Endothelial cell of umbilical vein (primary cell): Measurements from ENCODE around the gene ZNF581. TPM values are rescaled to one million over a fixed set of nuclear protein-coding genes. Genes with fewer than 3 reads are reported as not detected.

Source experiments
- BruUV-seq: library from RNA; stranded (reverse); fragments of 400-500 nt; replicated peaks from 2 replicates; lab custom pipeline; 2021; lab: Mats Ljungman, UMichigan
- CTCF ChIA-PET: fragments of 300-600, 350-600 bp; sonication (Branson Sonifier 250); formaldehyde crosslinking; loops from one replicate; lab custom pipeline; 2021; ENCODE audit warnings: antibody characterized with exemption, inconsistent platforms; lab: Charles Lee
- POLR2A ChIA-PET: fragments of 300-600, 350-600 bp; sonication (Branson Sonifier 250); formaldehyde crosslinking; loops from one replicate; lab custom pipeline; 2021; ENCODE audit warnings: antibody characterized with exemption, inconsistent platforms; lab: Charles Lee
- DNase-seq: peaks from one replicate; pipeline ENCODE4 v3.0.0-alpha.2; 2011; ENCODE audit warnings: low read depth, low spot score
- FAIRE-seq: peaks from 2 replicates; lab custom pipeline; 2011; peaks lifted over from hg19 to GRCh38; lab: Jason Lieb, UNC
- H2AFZ ChIP-seq: 2 replicates; pipeline ENCODE4 v1.6.0; 2012; ENCODE audit warnings: low read depth, low read length, control low read depth, inconsistent platforms
- H3K27ac ChIP-seq: 2 replicates; pipeline ENCODE4 v1.5.1; 2011; ENCODE audit warnings: low read depth, mild to moderate bottlenecking, control low read depth, low read length, moderate library complexity; ENCODE audit not compliant: insufficient read depth
- H3K27me3 ChIP-seq, 2 experiments: 2 replicates each; pipeline versions ENCODE4 v1.6.0 to v1.6.1; 2011; ENCODE audit warnings: low read length in 2 of 2, mixed read lengths in 1 of 2; ENCODE audit not compliant: control insufficient read depth in 2 of 2, insufficient read depth in 2 of 2
- H3K36me3 ChIP-seq, 2 experiments: 2 replicates in 1 of 2; 3 replicates in 1 of 2; pipeline ENCODE4 v1.5.1; 2011; ENCODE audit warnings: low read length in 2 of 2, mild to moderate bottlenecking in 1 of 2, moderate library complexity in 1 of 2; ENCODE audit not compliant: control insufficient read depth in 2 of 2, insufficient read depth in 2 of 2; ENCODE audit errors: extremely low read depth in 1 of 2
- H3K4me1 ChIP-seq: 3 replicates; pipeline ENCODE4 v1.5.1; 2011; ENCODE audit warnings: mild to moderate bottlenecking, low read length; ENCODE audit not compliant: control insufficient read depth, insufficient read depth; ENCODE audit errors: extremely low read depth
- H3K4me2 ChIP-seq: 2 replicates; pipeline ENCODE4 v1.6.1; 2011; ENCODE audit warnings: low read length, control low read depth, mixed read lengths; ENCODE audit not compliant: insufficient read depth
- H3K4me3 ChIP-seq, 3 experiments: fragments of 200-600 bp in 1 of 3; sonication (generic), shearing (Covaris generic) in 1 of 3; replicated peaks in 1 of 3; 2 replicates each; pipeline ENCODE4 v1.5.1; 2011 to 2016; ENCODE audit warnings: control low read depth in 3 of 3, low read length in 3 of 3, mild to moderate bottlenecking in 2 of 3, inconsistent platforms in 1 of 3, low read depth in 1 of 3, moderate library complexity in 1 of 3; ENCODE audit not compliant: insufficient read depth in 1 of 3
- H3K79me2 ChIP-seq: 2 replicates; pipeline ENCODE4 v1.6.0; 2012; ENCODE audit warnings: low read length, inconsistent platforms; ENCODE audit not compliant: control insufficient read depth, insufficient read depth
- H3K9ac ChIP-seq: replicated peaks from 2 replicates; pipeline ENCODE3; 2011; ENCODE audit warnings: low read length, control low read depth; ENCODE audit not compliant: insufficient read depth; ENCODE audit errors: extremely low read depth
- H3K9me1 ChIP-seq: replicated peaks from 3 replicates; pipeline ENCODE4 v1.6.0; 2011; ENCODE audit warnings: mild to moderate bottlenecking, low read length; ENCODE audit not compliant: control insufficient read depth, insufficient read depth; ENCODE audit errors: extremely low read depth
- H3K9me3 ChIP-seq: replicated peaks from 2 replicates; pipeline ENCODE4 v1.5.1; 2012; ENCODE audit warnings: low read length, inconsistent platforms; ENCODE audit not compliant: control insufficient read depth, insufficient read depth
- H4K20me1 ChIP-seq: replicated peaks from 2 replicates; pipeline ENCODE3; 2011; ENCODE audit warnings: mild to moderate bottlenecking, low read length; ENCODE audit not compliant: control insufficient read depth, insufficient read depth; ENCODE audit errors: extremely low read depth
- CTCF ChIP-seq, 2 donors: IDR thresholded peaks; 1 replicate in 1 of 2; 2 replicates in 1 of 2; pipeline ENCODE4 v1.5.1; 2011; ENCODE audit warnings: low read length in 2 of 2, mild to moderate bottlenecking in 2 of 2, moderate library complexity in 2 of 2, control low read depth in 1 of 2, inconsistent platforms in 1 of 2, low read depth in 1 of 2; ENCODE audit not compliant: insufficient read depth in 1 of 2; ENCODE audit errors: extremely low read depth in 1 of 2
- EZH2 ChIP-seq: IDR thresholded peaks from 2 replicates; pipeline ENCODE4 v1.6.1; 2012; ENCODE audit warnings: borderline replicate concordance, low read depth, mild to moderate bottlenecking, moderate library complexity, low read length, inconsistent platforms; ENCODE audit not compliant: severe bottlenecking
- FOS ChIP-seq: IDR thresholded peaks from 2 replicates; pipeline ENCODE4 v1.6.1; 2011; ENCODE audit warnings: mild to moderate bottlenecking, low read length, moderate library complexity, borderline replicate concordance; ENCODE audit not compliant: insufficient read depth
- GATA2 ChIP-seq: IDR thresholded peaks from 2 replicates; pipeline ENCODE4 v1.7.0; 2011; ENCODE audit warnings: low read depth, mild to moderate bottlenecking, moderate library complexity, mixed read lengths, low read length; ENCODE audit not compliant: insufficient read length, insufficient read depth
- JUN ChIP-seq: IDR thresholded peaks from 2 replicates; pipeline ENCODE4 v1.6.1; 2011; ENCODE audit warnings: borderline replicate concordance, low read depth; ENCODE audit not compliant: insufficient read length, insufficient read depth
- MAX ChIP-seq: IDR thresholded peaks from 2 replicates; pipeline ENCODE4 v1.6.1; 2011; ENCODE audit not compliant: insufficient read depth, insufficient read length
- MYC ChIP-seq: IDR thresholded peaks from one replicate; pipeline ENCODE4 v1.6.1; 2011; ENCODE audit warnings: mild to moderate bottlenecking, low read depth, low read length
- POLR2A ChIP-seq: IDR thresholded peaks from 2 replicates; pipeline ENCODE4 v1.6.1; 2012; ENCODE audit warnings: low read depth, mild to moderate bottlenecking, control low read depth, low read length
- POLR2AphosphoS5 ChIP-seq: IDR thresholded peaks from 2 replicates; pipeline ENCODE4 v1.6.1; 2012; ENCODE audit warnings: low read depth, mild to moderate bottlenecking, control low read depth, low read length, moderate library complexity; ENCODE audit not compliant: insufficient read depth
- dilution Hi-C: fragments of 300-500 bp; cut with MboI; formaldehyde crosslinking; loops from one replicate; pipeline ENCODE4 v1.15.0; 2019; ENCODE audit warnings: low sequenced_read_pairs; ENCODE audit not compliant: extremely low pct_ligation_motif_present
- intact Hi-C: fragments of 100-400 bp; cut with micrococcal nuclease; formaldehyde crosslinking; loops from one replicate; pipeline ENCODE4 v1.10.0; 2022
- polyA plus RNA-seq, 4 experiments: library from polyadenylated mRNA; depleted of rRNA in 3 of 4; stranded (reverse) in 3 of 4; unstranded in 1 of 4; fragments of >200 nt; gene quantifications; 2 replicates each; pipeline versions ENCODE4 v1.2.1 to v1.2.3, GENCODE V29; 2011 to 2012; ENCODE audit warnings: missing spikeins in 1 of 4
- total RNA-seq: library from RNA; stranded (reverse); gene quantifications from 2 replicates; pipeline ENCODE4 v1.2.3, GENCODE V29; 2021

ZNF581 gene
- total and polyA plus RNA-seq, 2 donors (not counting 3 experiments of a cell fraction or from before 2014, with no cell fraction given) = 31.4 to 32.3 TPM

- no peak for FAIRE-seq
- dilution Hi-C loops (no loop called here), intact Hi-C loops (no loop called here)
- Histone ChIP-seq H3K9me3 (no peaks in the 10 kb centered on the region), H3K9ac (no peak overlapping the region), H3K9me1 (no peaks in the 10 kb centered on the region), H3K27me3 (no peaks in the 10 kb centered on the region), H3K36me3 (peaks cover 2 to 24% of the 10 kb centered on the region in 2 experiments), H3K79me2 (peaks cover 16% of the 10 kb centered on the region), H3K4me1 (peaks cover 2% of the 10 kb centered on the region), H3K27ac (no peak overlapping the region), H2AFZ (no peak overlapping the region), H4K20me1 (no peaks in the 10 kb centered on the region), H3K4me3 (no peak overlapping the region), H3K4me2 (no peak overlapping the region)
- BruUV-seq = no TSS peak
- POLR2A ChIA-PET = no interaction called here
- no peak for DNase-seq
- CTCF ChIA-PET = interaction anchor here (1.0 to 1.3 kb wide), 2 partner anchors 19 to 109 kb away, joined by 3 to 4 read pairs; no protein-coding TSS in a partner anchor
- TF ChIP-seq POLR2A = no peak
- TF ChIP-seq POLR2AphosphoS5 = no peak
- TF ChIP-seq EZH2 = no peak
- no peak for TF ChIP-seq GATA2
- no peak for TF ChIP-seq FOS
- TF ChIP-seq MYC = no peak
Measured at GRCh38 chr19:55613396-55613795, 30.1 kb upstream of the ZNF581 start.

DNA sequence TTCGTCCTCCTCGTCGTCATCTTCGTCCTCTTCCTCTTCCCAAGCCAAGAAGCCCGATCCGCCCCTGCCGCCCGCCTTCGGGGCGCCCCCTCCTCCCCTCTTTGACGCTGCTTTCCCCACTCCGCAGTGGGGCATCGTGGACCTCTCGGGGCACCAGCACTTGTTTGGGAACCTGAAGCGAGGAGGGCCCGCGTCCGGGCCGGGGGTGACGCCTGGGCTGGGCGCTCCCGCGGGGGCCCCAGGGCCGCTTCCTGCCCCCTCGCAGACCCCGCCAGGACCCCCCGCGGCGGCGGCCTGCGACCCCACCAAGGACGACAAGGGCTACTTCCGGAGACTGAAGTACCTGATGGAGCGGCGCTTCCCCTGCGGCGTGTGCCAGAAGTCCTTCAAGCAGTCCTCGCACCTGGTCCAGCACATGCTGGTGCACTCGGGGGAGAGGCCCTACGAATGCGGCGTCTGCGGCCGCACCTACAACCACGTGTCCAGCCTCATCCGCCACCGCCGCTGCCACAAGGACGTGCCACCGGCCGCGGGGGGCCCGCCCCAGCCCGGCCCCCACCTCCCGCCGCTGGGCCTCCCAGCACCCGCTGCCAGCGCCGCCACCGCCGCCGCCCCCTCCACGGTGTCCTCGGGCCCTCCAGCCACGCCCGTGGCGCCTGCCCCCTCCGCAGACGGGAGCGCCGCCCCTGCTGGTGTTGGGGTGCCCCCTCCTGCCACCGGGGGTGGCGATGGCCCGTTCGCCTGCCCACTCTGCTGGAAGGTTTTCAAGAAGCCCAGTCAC is 29.3 kb upstream of the ZNF581 start:
- Histone ChIP-seq H3K36me3 (peaks cover 2 to 24% of the 10 kb centered on the region in 2 experiments), H4K20me1 (no peaks in the 10 kb centered on the region), H3K9ac (no peak overlapping the region), H3K9me1 (no peaks in the 10 kb centered on the region), H3K79me2 (peaks cover 11% of the 10 kb centered on the region), H2AFZ (no peak overlapping the region), H3K4me1 (peaks cover 2% of the 10 kb centered on the region), H3K4me3 (no peak overlapping the region), H3K27ac (no peak overlapping the region), H3K9me3 (no peaks in the 10 kb centered on the region), H3K4me2 (no peak overlapping the region), H3K27me3 (no peaks in the 10 kb centered on the region)
- intact Hi-C loops (no loop called here), dilution Hi-C loops (no loop called here)
- BruUV-seq = no TSS peak
- ChIA-PET POLR2A (no interaction called here), CTCF (no interaction called here)
- no peak for TF ChIP-seq EZH2
- TF ChIP-seq POLR2A = no peak
- no peak for TF ChIP-seq JUN
- TF ChIP-seq CTCF (IDR thresholded peaks at IDR 0.05; ENCODE audit: extremely low read depth in 1 of 2, insufficient read depth in 1 of 2, low read depth in 1 of 2, low read length in 2 of 2) = no peak
- TF ChIP-seq MAX = no peak
- no peak for TF ChIP-seq FOS
- TF ChIP-seq POLR2AphosphoS5 = no peak
- no peak for TF ChIP-seq GATA2
- TF ChIP-seq MYC = no peak
- DNase-seq = no peak
- FAIRE-seq = no peak
